Neural progenitor cell (in vitro differentiated cells): ENCODE results near the gene MAN2A1.

Experiments used
- EZH2 ChIP-seq: fragments of 200-600 bp; sonication (generic); IDR thresholded peaks from 2 replicates; pipeline ENCODE4 v1.6.1; 2017; ENCODE audit warnings: antibody characterized with exemption, mild to moderate bottlenecking, moderate library complexity
- TF ChIP-seq, protein P1 (sequence below): fragments of 200-600 bp; sonication (generic); IDR thresholded peaks from 2 replicates; pipeline ENCODE4 v1.5.1; 2017; ENCODE audit warnings: antibody characterized with exemption, mild to moderate bottlenecking

DNA sequence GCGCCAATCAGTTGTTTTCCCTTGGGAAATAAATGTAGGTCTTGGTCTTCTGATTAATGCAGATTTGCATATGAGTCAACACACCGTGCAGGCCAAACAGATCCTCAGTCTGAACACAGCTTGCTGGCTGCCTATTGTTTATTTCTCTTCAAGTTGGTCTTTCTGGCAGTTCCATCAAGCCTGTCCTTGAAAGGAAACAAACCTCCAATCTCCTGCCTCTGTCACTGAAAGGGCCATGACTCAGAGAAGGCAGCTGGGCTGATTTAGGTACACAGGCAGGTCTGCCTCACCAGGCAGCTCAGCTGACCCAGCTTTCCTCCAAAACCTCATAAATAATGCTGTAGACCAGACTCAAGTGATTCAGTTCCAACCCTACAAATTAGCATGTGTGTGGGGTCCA is 175.9 kb downstream of the MAN2A1 start:
- TF ChIP-seq, protein P1, sequence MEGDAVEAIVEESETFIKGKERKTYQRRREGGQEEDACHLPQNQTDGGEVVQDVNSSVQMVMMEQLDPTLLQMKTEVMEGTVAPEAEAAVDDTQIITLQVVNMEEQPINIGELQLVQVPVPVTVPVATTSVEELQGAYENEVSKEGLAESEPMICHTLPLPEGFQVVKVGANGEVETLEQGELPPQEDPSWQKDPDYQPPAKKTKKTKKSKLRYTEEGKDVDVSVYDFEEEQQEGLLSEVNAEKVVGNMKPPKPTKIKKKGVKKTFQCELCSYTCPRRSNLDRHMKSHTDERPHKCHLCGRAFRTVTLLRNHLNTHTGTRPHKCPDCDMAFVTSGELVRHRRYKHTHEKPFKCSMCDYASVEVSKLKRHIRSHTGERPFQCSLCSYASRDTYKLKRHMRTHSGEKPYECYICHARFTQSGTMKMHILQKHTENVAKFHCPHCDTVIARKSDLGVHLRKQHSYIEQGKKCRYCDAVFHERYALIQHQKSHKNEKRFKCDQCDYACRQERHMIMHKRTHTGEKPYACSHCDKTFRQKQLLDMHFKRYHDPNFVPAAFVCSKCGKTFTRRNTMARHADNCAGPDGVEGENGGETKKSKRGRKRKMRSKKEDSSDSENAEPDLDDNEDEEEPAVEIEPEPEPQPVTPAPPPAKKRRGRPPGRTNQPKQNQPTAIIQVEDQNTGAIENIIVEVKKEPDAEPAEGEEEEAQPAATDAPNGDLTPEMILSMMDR, result no peak
- TF ChIP-seq EZH2, result no peak
